Muscle of arm (tissue), 12 donors: Measurements from ENCODE around the gene AKT2. TPM values are rescaled to one million over a fixed set of nuclear protein-coding genes. Genes with fewer than 3 reads are reported as not detected.

ENCODE experiments used
- DNase-seq: peaks from one replicate; pipeline ENCODE4 v3.0.0-alpha.2; 2013
- polyA plus RNA-seq, 12 donors: library from polyadenylated mRNA; unstranded; fragments of 120-200 nt; gene quantifications; one replicate each; pipeline ENCODE4 v1.2.1, GENCODE V29; 2013; ENCODE audit not compliant: insufficient read length in 12 of 12

AKT2 gene
- polyA plus RNA-seq, 12 donors = 138 to 738 (median 184) TPM

GRCh38 chr19:40304306-40304705, 19.2 kb upstream of the AKT2 start:
- DNase-seq = no peak

- DNase-seq = no peak
Observed at GRCh38 chr19:40303765-40304164, 18.6 kb upstream of the AKT2 start.

- DNase-seq = no peak
Observed at GRCh38 chr19:40302224-40303011, 17.3 kb upstream of the AKT2 start.

GRCh38 chr19:40300668-40301067, 15.5 kb upstream of the AKT2 start:
- DNase-seq = no peak

- no peak for DNase-seq
Observed at GRCh38 chr19:40298026-40298425, 12.9 kb upstream of the AKT2 start.

GRCh38 chr19:40294560-40294959, 9.4 kb upstream of the AKT2 start:
- no peak for DNase-seq

GRCh38 chr19:40286971-40287421, 1.9 kb upstream of the AKT2 start:
- DNase-seq = no peak

- DNase-seq = no peak
Observed at GRCh38 chr19:40286235-40286970, 1.3 kb upstream of the AKT2 start.

- peak; percentile 100 for DNase-seq
Observed at GRCh38 chr19:40285353-40286234, 449 bp upstream of the AKT2 start.

- no peak for DNase-seq
Observed at GRCh38 chr19:40284251-40284500, 969 bp downstream of the AKT2 start.

- DNase-seq = no peak
Observed at GRCh38 chr19:40283414-40284250, 1.5 kb downstream of the AKT2 start.

- no peak for DNase-seq
Observed at GRCh38 chr19:40282920-40283319, 2.2 kb downstream of the AKT2 start.

- DNase-seq = no peak
Observed at GRCh38 chr19:40282209-40282580, 3.0 kb downstream of the AKT2 start.

- no peak for DNase-seq
Observed at GRCh38 chr19:40281381-40282208, 3.5 kb downstream of the AKT2 start.

GRCh38 chr19:40280608-40281221, 4.4 kb downstream of the AKT2 start:
- DNase-seq = no peak

GRCh38 chr19:40279761-40280607, 5.2 kb downstream of the AKT2 start:
- DNase-seq = no peak

GRCh38 chr19:40279120-40279551, 6.0 kb downstream of the AKT2 start:
- DNase-seq = peak; percentile 92

GRCh38 chr19:40278361-40279035, 6.6 kb downstream of the AKT2 start:
- DNase-seq = no peak
